Naive thymus-derived CD4-positive, alpha-beta T cell (primary cell): ENCODE data around the gene FCHSD2. TPM values are rescaled to one million over a fixed set of nuclear protein-coding genes. Genes with fewer than 3 reads are reported as not detected.
A peak's percentile ranks its signal among the peaks of the same experiment; 100 is the strongest.

Experiments used
- ATAC-seq: fragments of 150-1000 bp; cut with Tn5 transposase; 2 replicates; pipeline ENCODE4 v1.10.0; 2021; ENCODE audit warnings: mild to moderate bottlenecking, moderate library complexity
- CTCF ChIA-PET: fragments of 350-600 bp; sonication (Branson Sonifier 250); formaldehyde crosslinking; loops from one replicate; lab custom pipeline; 2021; ENCODE audit warnings: antibody characterized with exemption; lab: Charles Lee
- POLR2A ChIA-PET: fragments of 350-600 bp; sonication (Branson Sonifier 250); formaldehyde crosslinking; loops from one replicate; lab custom pipeline; 2021; ENCODE audit warnings: antibody characterized with exemption, inconsistent platforms; lab: Charles Lee
- DNase-seq, 9 donors: peaks; one replicate each; pipeline versions ENCODE4 v3.0.0 to v3.0.0-alpha.2; 2020 to 2022; ENCODE audit warnings: mixed read lengths in 1 of 9
- H3K27ac ChIP-seq: one replicate; pipeline ENCODE4 v1.7.0; 2013; ENCODE audit warnings: mild to moderate bottlenecking, low read depth, low read length, moderate library complexity
- H3K27me3 ChIP-seq, 2 donors: one replicate each; pipeline ENCODE4 v1.7.0; 2013; ENCODE audit warnings: low read length in 2 of 2, mild to moderate bottlenecking in 2 of 2, moderate library complexity in 2 of 2; ENCODE audit not compliant: control insufficient read depth in 2 of 2, insufficient read depth in 2 of 2
- H3K36me3 ChIP-seq, 3 experiments: 1 replicate in 2 of 3; 2 replicates in 1 of 3; pipeline ENCODE4 v1.7.0; 2013; ENCODE audit warnings: low read length in 3 of 3, mild to moderate bottlenecking in 3 of 3, moderate library complexity in 1 of 3; ENCODE audit not compliant: insufficient read depth in 3 of 3, control insufficient read depth in 2 of 3
- H3K4me1 ChIP-seq, 2 donors: one replicate each; pipeline ENCODE4 v1.7.0; 2013; ENCODE audit warnings: low read length in 2 of 2, mild to moderate bottlenecking in 2 of 2, moderate library complexity in 1 of 2; ENCODE audit not compliant: control insufficient read depth in 2 of 2, insufficient read depth in 2 of 2
- H3K4me3 ChIP-seq: 2 replicates; pipeline ENCODE4 v1.7.0; 2013; ENCODE audit warnings: mild to moderate bottlenecking, low read length
- H3K9me3 ChIP-seq, 3 experiments: 1 replicate in 2 of 3; 2 replicates in 1 of 3; pipeline ENCODE4 v1.7.0; 2013; ENCODE audit warnings: low read length in 3 of 3; ENCODE audit not compliant: control insufficient read depth in 2 of 3
- H3K27ac Mint-ChIP-seq, 9 donors: one replicate each; pipeline ENCODE4 v1.8.0; 2020 to 2022; ENCODE audit warnings: mixed read lengths in 9 of 9, mild to moderate bottlenecking in 8 of 9, moderate library complexity in 5 of 9, inconsistent platforms in 2 of 9
- H3K27me3 Mint-ChIP-seq, 5 donors: one replicate each; pipeline ENCODE4 v1.8.0; 2021 to 2022; ENCODE audit warnings: mixed read lengths in 5 of 5, mild to moderate bottlenecking in 1 of 5
- H3K36me3 Mint-ChIP-seq, 5 donors: one replicate each; pipeline ENCODE4 v1.8.0; 2020 to 2022; ENCODE audit warnings: mixed read lengths in 5 of 5, mild to moderate bottlenecking in 3 of 5, inconsistent platforms in 1 of 5
- H3K4me1 Mint-ChIP-seq, 7 donors: one replicate each; pipeline ENCODE4 v1.8.0; 2020 to 2022; ENCODE audit warnings: mixed read lengths in 7 of 7, mild to moderate bottlenecking in 3 of 7, inconsistent platforms in 1 of 7
- H3K4me3 Mint-ChIP-seq, 10 donors: one replicate each; pipeline ENCODE4 v1.8.0; 2020 to 2022; ENCODE audit warnings: mild to moderate bottlenecking in 10 of 10, mixed read lengths in 10 of 10, moderate library complexity in 6 of 10, inconsistent platforms in 2 of 10
- H3K9me3 Mint-ChIP-seq, 11 donors: one replicate each; pipeline ENCODE4 v1.8.0; 2020 to 2022; ENCODE audit warnings: mixed read lengths in 11 of 11, mild to moderate bottlenecking in 4 of 11, inconsistent platforms in 1 of 11, moderate library complexity in 1 of 11
- intact Hi-C, 2 donors: fragments of 100-400 bp; cut with micrococcal nuclease; formaldehyde crosslinking; loops; one replicate each; pipeline ENCODE4 v1.15.1; 2023
- polyA plus RNA-seq, 2 donors: library from polyadenylated mRNA; unstranded; fragments of 300-500 nt; fragmentation: Illumina TruSeq; gene quantifications; one replicate each; pipeline ENCODE4 v1.2.3, GENCODE V29; 2021
- total RNA-seq, 6 experiments: library from RNA in 5 of 6; stranded (reverse) in 5 of 6; gene quantifications; 1 replicate in 5 of 6; 2 replicates in 1 of 6; pipeline ENCODE4 v1.2.3 and lab custom pipeline; 2021 to 2026

Gene FCHSD2
- total and polyA plus RNA-seq, 7 experiments from 2014 or later, result 18.3 to 69.9 (median 48.6) TPM

DNA sequence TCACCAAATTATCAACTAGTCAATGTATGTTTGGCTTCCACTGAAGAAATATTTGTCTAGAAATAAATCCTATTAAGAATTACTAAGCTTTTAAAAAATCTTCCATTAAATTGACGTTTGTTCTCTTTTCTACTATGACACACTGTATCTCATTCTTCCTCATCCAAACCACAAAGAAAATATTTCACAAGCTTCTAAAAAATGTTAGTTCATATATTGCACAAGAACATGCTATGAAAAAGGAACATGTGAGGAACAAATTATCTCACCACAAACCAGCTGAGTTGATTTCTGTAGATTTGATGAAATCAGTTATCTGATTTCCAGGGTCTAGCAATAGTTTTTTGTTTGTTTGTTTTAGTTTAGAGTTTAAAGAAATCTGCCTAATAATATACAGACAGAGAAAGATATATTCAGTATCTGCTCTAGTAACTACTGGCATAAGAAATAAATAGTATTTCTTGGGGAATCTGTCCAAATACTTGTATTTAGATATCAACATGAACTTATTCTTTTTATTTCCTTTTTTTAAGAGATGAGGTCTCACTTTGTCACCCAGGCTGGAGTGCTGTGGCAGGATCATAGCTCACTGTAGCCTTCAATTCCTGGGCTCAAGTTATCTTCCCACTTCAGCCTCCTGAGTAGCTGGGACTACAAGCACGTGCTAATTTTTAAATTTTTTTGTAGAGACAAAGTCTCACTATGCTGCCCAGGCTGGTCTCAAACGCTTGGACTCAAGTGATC is 166.2 kb downstream of the FCHSD2 start:
- Histone ChIP-seq H3K27ac (no peak overlapping the region), H3K36me3 (peaks cover 0 to 10% (median 4%) of the 10 kb centered on the region in 3 experiments), H3K4me1 (no peaks in the 10 kb centered on the region), H3K27me3 (no peaks in the 10 kb centered on the region), H3K9me3 (no peaks in the 10 kb centered on the region), H3K4me3 (no peak overlapping the region)
- ChIA-PET POLR2A (no interaction called here), CTCF (no interaction called here)
- intact Hi-C loops, result no loop called here
- peaks cover 13 to 74% (median 64%) of the 10 kb centered on the region in 5 donors for H3K36me3 Mint-ChIP-seq
- no peak overlapping the region for H3K4me3 Mint-ChIP-seq
- H3K27ac Mint-ChIP-seq, result no peak overlapping the region
- peaks cover 0 to 10% (median 0%) of the 10 kb centered on the region in 11 donors for H3K9me3 Mint-ChIP-seq
- H3K4me1 Mint-ChIP-seq, result peaks cover under 1 to 25% (median 10%) of the 10 kb centered on the region in 7 donors
- DNase-seq, result no peak
- H3K27me3 Mint-ChIP-seq, result no peaks in the 10 kb centered on the region
- peak; percentile 64 for ATAC-seq

DNA sequence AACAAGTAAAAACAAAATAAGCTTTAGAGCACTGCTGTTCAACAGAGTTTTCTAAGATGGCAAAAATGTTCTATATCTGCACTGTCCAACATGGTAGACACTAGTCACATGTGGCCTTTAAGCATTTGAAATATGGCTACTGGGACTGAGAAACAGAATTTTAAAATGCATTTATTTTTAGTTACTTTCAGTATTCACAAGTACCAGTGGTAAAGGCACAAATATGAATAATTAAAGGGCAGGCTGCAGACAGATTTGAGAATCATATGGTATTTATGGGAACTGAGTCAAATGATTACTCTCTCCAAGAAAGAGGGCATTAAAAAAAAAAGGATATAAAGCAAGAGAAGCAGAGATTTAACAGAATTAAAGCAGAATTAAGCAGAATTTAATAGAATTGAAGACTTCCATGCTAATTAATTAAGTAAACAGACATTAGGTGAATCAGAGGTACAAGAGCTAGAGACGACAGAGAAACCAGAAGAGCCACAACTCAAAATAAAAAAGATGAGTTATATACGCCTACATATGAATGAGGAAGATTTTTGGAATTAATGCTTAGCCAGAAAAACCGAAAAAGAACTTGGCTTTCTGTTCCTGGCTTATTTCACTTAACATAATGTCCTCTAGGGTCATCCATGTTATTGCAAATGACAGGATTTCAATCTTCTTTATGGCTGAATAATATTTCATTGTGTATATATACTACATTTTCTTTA is 167.5 kb downstream of the FCHSD2 start:
- H3K4me3 ChIP-seq, result no peak overlapping the region
- peaks cover 0 to 10% of the 10 kb centered on the region in 2 donors for H3K4me1 ChIP-seq
- H3K4me3 Mint-ChIP-seq, result no peak overlapping the region
- intact Hi-C loops, result loop anchor here in 1 of 2 donors (5.0 kb wide), 1 partner anchor 168 kb away; the partner anchor contains the start of gene FCHSD2
- no peak overlapping the region for H3K27ac ChIP-seq
- H3K36me3 ChIP-seq, result peaks cover 0 to 4% (median under 1%) of the 10 kb centered on the region in 3 experiments
- ChIA-PET POLR2A (interaction anchor here (0.7 to 1.0 kb wide), 2 partner anchors 9 to 21 kb away, joined by 3 to 4 read pairs; no protein-coding TSS in a partner anchor), CTCF (no interaction called here)
- H3K9me3 Mint-ChIP-seq, result peaks cover 0 to 10% (median 0%) of the 10 kb centered on the region in 11 donors
- H3K27ac Mint-ChIP-seq, result no peak overlapping the region
- H3K4me1 Mint-ChIP-seq, result peaks cover 6 to 34% (median 22%) of the 10 kb centered on the region in 7 donors
- no peaks in the 10 kb centered on the region for H3K27me3 ChIP-seq
- H3K9me3 ChIP-seq, result no peaks in the 10 kb centered on the region
- DNase-seq, result no peak
- ATAC-seq, result no peak
- peaks cover 8 to 63% (median 55%) of the 10 kb centered on the region in 5 donors for H3K36me3 Mint-ChIP-seq
- H3K27me3 Mint-ChIP-seq, result no peaks in the 10 kb centered on the region

DNA sequence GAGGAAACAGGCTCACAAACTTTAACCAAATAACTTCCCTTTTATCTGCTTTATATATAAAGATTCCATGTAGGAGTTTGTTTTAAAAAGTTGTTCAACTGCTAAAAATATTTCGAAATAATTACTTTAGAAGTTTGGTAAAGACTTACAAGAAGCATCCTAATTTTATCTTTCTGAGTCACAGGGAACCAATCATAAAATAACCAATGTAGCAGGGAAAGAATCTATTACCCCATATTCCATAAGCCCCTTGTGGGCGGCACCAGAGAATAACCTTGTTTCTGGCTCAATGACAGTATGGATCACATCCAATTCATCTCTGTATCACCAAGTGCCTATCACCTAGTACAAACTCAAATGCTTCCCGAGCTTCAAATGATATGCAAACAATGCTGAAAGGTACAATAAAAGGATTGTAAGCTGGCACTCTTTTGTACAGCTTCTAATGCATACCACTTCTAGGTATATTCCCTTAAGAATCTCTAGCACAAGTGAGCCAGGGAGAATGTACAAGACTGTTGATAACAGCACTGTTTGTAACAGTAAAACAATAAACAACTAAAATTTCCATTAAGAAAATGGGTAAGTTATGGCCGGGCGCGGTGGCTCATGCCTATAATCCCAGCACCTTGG is 169.5 kb downstream of the FCHSD2 start:
- no peak overlapping the region for H3K4me3 Mint-ChIP-seq
- no peaks in the 10 kb centered on the region for H3K27me3 Mint-ChIP-seq
- Histone ChIP-seq H3K27ac (no peak overlapping the region), H3K4me3 (no peak overlapping the region), H3K4me1 (peaks cover 0 to 15% of the 10 kb centered on the region in 2 donors), H3K9me3 (no peaks in the 10 kb centered on the region), H3K36me3 (peaks cover 0 to 4% (median 0%) of the 10 kb centered on the region in 3 experiments), H3K27me3 (no peaks in the 10 kb centered on the region)
- ChIA-PET CTCF (interaction anchor here (0.6 kb wide), 1 partner anchor 300 kb away, joined by 3 read pairs; the partner anchor contains the start of gene P2RY6), POLR2A (no interaction called here)
- H3K9me3 Mint-ChIP-seq, result peaks cover 0 to 5% (median 0%) of the 10 kb centered on the region in 11 donors
- intact Hi-C loops, result loop anchor here in 1 of 2 donors (5.0 kb wide), 1 partner anchor 170 kb away; the partner anchor contains the start of gene FCHSD2
- ATAC-seq (no peak), DNase-seq (no peak)
- H3K4me1 Mint-ChIP-seq, result peaks cover 6 to 43% (median 22%) of the 10 kb centered on the region in 7 donors
- peaks cover 0 to 54% (median 46%) of the 10 kb centered on the region in 5 donors for H3K36me3 Mint-ChIP-seq
- H3K27ac Mint-ChIP-seq, result no peak overlapping the region

DNA sequence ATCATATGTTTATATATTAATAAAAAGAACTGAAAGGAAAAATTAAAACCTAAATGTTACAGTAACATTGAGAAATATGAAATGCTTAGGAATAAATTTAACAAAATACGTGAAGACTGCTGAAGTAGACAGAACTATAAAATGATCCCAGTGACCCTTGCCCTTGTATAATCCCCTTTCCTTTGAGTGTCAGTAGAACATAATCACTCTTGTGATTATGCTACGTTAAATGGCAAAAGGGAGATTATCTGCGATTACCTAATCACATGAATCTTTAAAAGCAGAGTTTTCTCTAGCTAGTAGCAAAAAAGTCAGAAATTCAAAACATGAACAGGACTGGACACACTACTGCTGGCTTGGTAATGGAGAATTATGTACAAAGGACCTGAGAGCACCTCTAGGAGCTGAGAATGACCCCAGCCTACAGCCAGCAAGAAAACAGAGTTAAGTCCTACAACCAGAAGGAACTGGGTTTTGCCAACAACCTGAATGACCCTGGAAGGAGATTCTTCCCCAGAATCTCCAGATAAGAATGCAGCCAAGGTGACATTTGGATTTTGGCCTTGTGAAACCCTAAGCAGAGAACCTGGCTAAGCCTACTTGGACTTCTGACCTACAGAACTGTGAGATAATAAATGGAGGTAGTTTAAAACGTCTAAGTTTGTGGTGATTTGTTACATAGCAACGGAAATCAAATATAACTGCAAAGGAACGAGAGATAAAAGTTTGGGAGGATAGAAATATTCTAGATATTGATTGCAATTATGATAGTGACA is 170.7 kb downstream of the FCHSD2 start:
- ATAC-seq, result no peak
- Histone ChIP-seq H3K9me3 (no peaks in the 10 kb centered on the region), H3K27me3 (no peaks in the 10 kb centered on the region), H3K4me1 (peaks cover 0 to 15% of the 10 kb centered on the region in 2 donors), H3K36me3 (peaks cover 0 to 4% (median 0%) of the 10 kb centered on the region in 3 experiments), H3K4me3 (no peak overlapping the region), H3K27ac (no peak overlapping the region)
- CTCF ChIA-PET, result no interaction called here
- no peak for DNase-seq
- POLR2A ChIA-PET, result interaction anchor here (1.1 kb wide), 1 partner anchor 207 kb away, joined by 4 read pairs; no protein-coding TSS in a partner anchor
- Mint-ChIP-seq H3K27ac (no peak overlapping the region), H3K9me3 (peaks cover 0 to 4% (median 0%) of the 10 kb centered on the region in 11 donors), H3K36me3 (peaks cover 0 to 56% (median 43%) of the 10 kb centered on the region in 5 donors), H3K4me1 (peaks cover 6 to 45% (median 22%) of the 10 kb centered on the region in 7 donors), H3K27me3 (no peaks in the 10 kb centered on the region), H3K4me3 (no peak overlapping the region)
- intact Hi-C loops, result loop anchor here in 1 of 2 donors (2.0 to 5.0 kb wide), 3 partner anchors 47 to 749 kb away; partner anchors contain the start of gene FCHSD2

DNA sequence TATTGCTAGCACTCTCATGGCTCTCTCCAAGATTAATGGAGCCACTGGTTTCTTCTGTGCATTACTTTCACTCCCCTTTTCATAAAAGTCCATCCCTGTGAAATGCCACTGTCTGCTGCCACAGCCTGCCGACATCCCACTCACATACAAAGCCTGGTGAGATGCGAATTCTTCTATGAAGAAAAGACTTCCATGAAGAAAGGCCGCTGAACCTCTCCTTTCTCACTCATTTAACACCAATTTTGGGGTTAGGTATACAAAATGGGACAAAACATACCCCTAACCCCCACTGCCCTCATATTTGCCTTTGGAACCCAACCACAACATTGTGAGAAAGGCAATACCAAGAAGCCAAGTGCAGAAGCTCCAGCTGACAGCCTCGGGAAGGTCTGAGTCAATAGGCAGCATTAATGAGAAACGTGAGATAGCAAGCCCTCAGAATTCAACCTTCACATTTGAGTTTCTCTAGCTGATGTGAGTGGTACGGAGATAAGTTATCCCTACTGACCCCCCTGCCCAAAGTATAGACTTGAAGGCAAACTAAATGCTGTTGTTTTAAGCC is 171.5 kb downstream of the FCHSD2 start:
- peak overlapping the region in 4 of 9 donors; percentile 8 to 74 (median 24) for H3K27ac Mint-ChIP-seq
- CTCF ChIA-PET, result no interaction called here
- peaks cover 0 to 4% (median 0%) of the 10 kb centered on the region in 11 donors for H3K9me3 Mint-ChIP-seq
- Histone ChIP-seq H3K9me3 (no peaks in the 10 kb centered on the region), H3K4me3 (no peak overlapping the region), H3K36me3 (peaks cover 0 to 4% (median 0%) of the 10 kb centered on the region in 3 experiments), H3K4me1 (peaks cover 0 to 15% of the 10 kb centered on the region in 2 donors), H3K27me3 (no peaks in the 10 kb centered on the region), H3K27ac (no peak overlapping the region)
- H3K4me3 Mint-ChIP-seq, result peak overlapping the region in 1 of 10 donors; percentile 21
- intact Hi-C loops, result loop anchor here in 1 of 2 donors (1.0 to 5.0 kb wide), 4 partner anchors 46 to 748 kb away; partner anchors contain the start of gene FCHSD2
- peaks cover 6 to 45% (median 22%) of the 10 kb centered on the region in 7 donors for H3K4me1 Mint-ChIP-seq
- ATAC-seq, result no peak
- H3K27me3 Mint-ChIP-seq, result no peaks in the 10 kb centered on the region
- peak in 1 of 9 donors; percentile 21 for DNase-seq
- peaks cover 4 to 55% (median 45%) of the 10 kb centered on the region in 5 donors for H3K36me3 Mint-ChIP-seq
- POLR2A ChIA-PET, result no interaction called here
